H9 (cell line): ENCODE results near the gene APCDD1L. TPM values are rescaled to one million over a fixed set of nuclear protein-coding genes. Genes with fewer than 3 reads are reported as not detected.
A peak's percentile ranks its signal among the peaks of the same experiment; 100 is the strongest.

ENCODE experiments used
- DNase-seq: peaks from one replicate; pipeline ENCODE4 v3.0.0-alpha.2; 2017
- H2AFZ ChIP-seq: one replicate; pipeline ENCODE4 v1.6.1; 2013; ENCODE audit warnings: mild to moderate bottlenecking, low read length, control low read depth, moderate library complexity
- H2AK5ac ChIP-seq: 2 replicates; pipeline ENCODE4 v1.6.1; 2013; ENCODE audit warnings: low read length, control low read depth, mixed read lengths; ENCODE audit not compliant: insufficient read length
- H2BK120ac ChIP-seq: one replicate; pipeline ENCODE4 v1.6.1; 2013; ENCODE audit warnings: low read depth, mild to moderate bottlenecking, low read length, control low read depth, inconsistent platforms; ENCODE audit not compliant: poor library complexity, severe bottlenecking
- H2BK12ac ChIP-seq: 2 replicates; pipeline ENCODE4 v1.6.1; 2013; ENCODE audit warnings: low read length, control low read depth, mixed read lengths, low read depth; ENCODE audit not compliant: insufficient read length
- H2BK15ac ChIP-seq: 2 replicates; pipeline ENCODE4 v1.6.1; 2013; ENCODE audit warnings: low read depth, low read length, control low read depth
- H2BK20ac ChIP-seq: one replicate; pipeline ENCODE4 v1.6.1; 2013; ENCODE audit warnings: low read depth, mild to moderate bottlenecking, low read length, control low read depth, inconsistent platforms; ENCODE audit not compliant: poor library complexity, severe bottlenecking
- H2BK5ac ChIP-seq: 2 replicates; pipeline ENCODE4 v1.6.1; 2013; ENCODE audit warnings: low read length, control low read depth, mixed read lengths; ENCODE audit not compliant: insufficient read length
- H3K14ac ChIP-seq: 2 replicates; pipeline ENCODE4 v1.6.1; 2013; ENCODE audit warnings: low read length, control low read depth; ENCODE audit not compliant: insufficient read depth
- H3K18ac ChIP-seq: 2 replicates; pipeline ENCODE4 v1.6.1; 2013; ENCODE audit warnings: low read depth, mild to moderate bottlenecking, mixed read lengths, low read length, control low read depth; ENCODE audit not compliant: insufficient read length
- H3K23ac ChIP-seq: 2 replicates; pipeline ENCODE4 v1.6.1; 2013; ENCODE audit warnings: low read length, control low read depth, mixed read lengths, low read depth; ENCODE audit not compliant: insufficient read length
- H3K23me2 ChIP-seq: 2 replicates; pipeline ENCODE4 v1.6.1; 2013; ENCODE audit warnings: low read depth, mild to moderate bottlenecking, mixed read lengths, low read length, control low read depth; ENCODE audit not compliant: insufficient read length, poor library complexity, severe bottlenecking
- H3K27ac ChIP-seq: 2 replicates; pipeline ENCODE4 v1.5.1; 2013; ENCODE audit warnings: low read length, control low read depth, mixed read lengths, low read depth; ENCODE audit not compliant: insufficient read length
- H3K27me3 ChIP-seq: 2 replicates; pipeline ENCODE4 v1.6.1; 2013; ENCODE audit warnings: low read length, control low read depth, inconsistent platforms; ENCODE audit not compliant: insufficient read depth
- H3K4ac ChIP-seq: 2 replicates; pipeline ENCODE4 v1.6.1; 2013; ENCODE audit warnings: low read depth, mild to moderate bottlenecking, control low read depth, inconsistent platforms, low read length, moderate library complexity
- H3K4me1 ChIP-seq: 2 replicates; pipeline ENCODE4 v1.6.1; 2013; ENCODE audit warnings: low read length, control low read depth, inconsistent platforms; ENCODE audit not compliant: insufficient read depth
- H3K4me2 ChIP-seq: 2 replicates; pipeline ENCODE4 v1.6.1; 2013; ENCODE audit warnings: low read length, control low read depth, mixed read lengths; ENCODE audit not compliant: insufficient read length, insufficient read depth
- H3K56ac ChIP-seq: 2 replicates; pipeline ENCODE4 v1.6.1; 2013; ENCODE audit warnings: low read depth, mild to moderate bottlenecking, mixed read lengths, low read length, control low read depth; ENCODE audit not compliant: insufficient read length
- H3K79me1 ChIP-seq: 2 replicates; pipeline ENCODE4 v1.6.1; 2013; ENCODE audit warnings: low read depth, mild to moderate bottlenecking, moderate library complexity, low read length, control low read depth, inconsistent platforms; ENCODE audit not compliant: insufficient read depth, poor library complexity, severe bottlenecking
- H3K79me2 ChIP-seq: 2 replicates; pipeline ENCODE4 v1.6.1; 2013; ENCODE audit warnings: low read length, control low read depth, inconsistent platforms; ENCODE audit not compliant: insufficient read depth
- H3K9ac ChIP-seq: 2 replicates; pipeline ENCODE4 v1.6.1; 2013; ENCODE audit warnings: low read length, control low read depth, mixed read lengths; ENCODE audit not compliant: insufficient read length; ENCODE audit errors: extremely low read depth
- H3K9me3 ChIP-seq: one replicate; pipeline ENCODE4 v1.6.1; 2013; ENCODE audit warnings: low read depth, low read length, inconsistent platforms; ENCODE audit not compliant: control insufficient read depth
- H3T11ph ChIP-seq: one replicate; pipeline ENCODE4 v1.6.1; 2013; ENCODE audit warnings: mild to moderate bottlenecking, low read length, control low read depth, inconsistent platforms
- H4K20me1 ChIP-seq: one replicate; pipeline ENCODE4 v1.6.1; 2013; ENCODE audit not compliant: control insufficient read depth, insufficient read length, insufficient read depth
- H4K5ac ChIP-seq: 2 replicates; pipeline ENCODE4 v1.6.1; 2013; ENCODE audit warnings: low read depth, mild to moderate bottlenecking, mixed read lengths, low read length, control low read depth; ENCODE audit not compliant: insufficient read length
- H4K8ac ChIP-seq: replicated peaks from 2 replicates; pipeline ENCODE4 v1.6.1; 2013; ENCODE audit warnings: low read length, control low read depth, mixed read lengths, low read depth; ENCODE audit not compliant: insufficient read length
- H4K91ac ChIP-seq: 2 replicates; pipeline ENCODE4 v1.6.1; 2013; ENCODE audit warnings: low read depth, mild to moderate bottlenecking, moderate library complexity, mixed read lengths, low read length, control low read depth; ENCODE audit not compliant: insufficient read length
- H3K27ac Mint-ChIP-seq, 3 experiments: 2 replicates in 2 of 3; 3 replicates in 1 of 3; pipeline ENCODE4 v1.8.0; 2020 to 2021; ENCODE audit warnings: mixed read lengths in 3 of 3, mild to moderate bottlenecking in 1 of 3, moderate library complexity in 1 of 3
- H3K27me3 Mint-ChIP-seq: 2 replicates; pipeline ENCODE4 v1.8.0; 2021; ENCODE audit warnings: low read depth, mild to moderate bottlenecking, moderate library complexity, mixed read lengths
- H3K36me3 Mint-ChIP-seq, 3 experiments: 2 replicates in 2 of 3; 3 replicates in 1 of 3; pipeline ENCODE4 v1.8.0; 2020 to 2021; ENCODE audit warnings: low read depth in 3 of 3, mixed read lengths in 3 of 3; ENCODE audit not compliant: insufficient read depth in 1 of 3
- H3K4me1 Mint-ChIP-seq, 2 experiments: 2 replicates each; pipeline ENCODE4 v1.8.0; 2020; ENCODE audit warnings: mixed read lengths in 2 of 2
- H3K4me3 Mint-ChIP-seq, 2 experiments: 2 replicates in 1 of 2; 3 replicates in 1 of 2; pipeline ENCODE4 v1.8.0; 2020 to 2021; ENCODE audit warnings: mild to moderate bottlenecking in 2 of 2, mixed read lengths in 2 of 2, moderate library complexity in 1 of 2
- H3K9me3 Mint-ChIP-seq, 2 experiments: 2 replicates in 1 of 2; 3 replicates in 1 of 2; pipeline ENCODE4 v1.8.0; 2020; ENCODE audit warnings: mild to moderate bottlenecking in 2 of 2, mixed read lengths in 2 of 2, moderate library complexity in 1 of 2
- CTCF ChIP-seq: fragments of 200-600 bp; sonication (generic); conservative IDR thresholded peaks from 3 replicates; pipeline ENCODE4 v1.8.0; 2021; ENCODE audit warnings: antibody characterized with exemption, mild to moderate bottlenecking
- WGBS: extraction: QIAGEN DNeasy Blood & Tissue Kit; methylation state at CpG from one replicate; pipeline ENCODE4 v1.1.7; 2013; ENCODE audit warnings: missing lambda C conversion rate, low lambda C conversion rate, mixed read lengths; ENCODE audit not compliant: insufficient read length; ENCODE audit errors: extremely low coverage; 5-methylcytosine and 5-hydroxymethylcytosine counted together
- total RNA-seq: library from RNA; stranded (reverse); gene quantifications from 2 replicates; pipeline ENCODE4 v1.2.1, GENCODE V29; 2021

Gene APCDD1L
- total RNA-seq, 1 experiment from 2014 or later: 0.68 TPM

GRCh38 chr20:58524814-58525213, 9.6 kb upstream of the APCDD1L start:
- Histone ChIP-seq H2AK5ac (no peak overlapping the region), H3K4me1 (peaks cover 7% of the 10 kb centered on the region; the same call in 1 of the 2 replicates), H3T11ph (no peak overlapping the region), H3K14ac (no peak overlapping the region), H3K79me1 (no peaks in the 10 kb centered on the region), H4K20me1 (no peaks in the 10 kb centered on the region), H3K27me3 (no peaks in the 10 kb centered on the region), H2AFZ (no peak overlapping the region), H3K4me2 (no peak overlapping the region), H3K18ac (no peak overlapping the region), H3K4ac (no peak overlapping the region), H3K23me2 (no peaks in the 10 kb centered on the region), H4K5ac (no peak overlapping the region), H3K9me3 (peaks cover 10% of the 10 kb centered on the region), H2BK5ac (no peak overlapping the region), H2BK120ac (no peak overlapping the region), H2BK12ac (no peak overlapping the region), H3K79me2 (no peaks in the 10 kb centered on the region), H4K8ac (no peak overlapping the region), H2BK20ac (no peak overlapping the region), H3K27ac (no peak overlapping the region), H3K9ac (no peak overlapping the region), H3K23ac (no peak overlapping the region), H2BK15ac (no peak overlapping the region), H3K56ac (no peak overlapping the region), H4K91ac (no peak overlapping the region)
- Mint-ChIP-seq H3K27ac (no peak overlapping the region; a peak in 1 of 7 replicates), H3K36me3 (peaks cover 24 to 44% (median 29%) of the 10 kb centered on the region in 3 experiments), H3K27me3 (peaks cover 19% of the 10 kb centered on the region), H3K4me1 (peaks cover 16 to 25% of the 10 kb centered on the region in 2 experiments), H3K9me3 (peaks cover 36 to 55% of the 10 kb centered on the region in 2 experiments), H3K4me3 (no peak overlapping the region)
- no peak for TF ChIP-seq CTCF
- DNase-seq: peak; percentile 8
- WGBS: no CpG with 5 or more reads among the region's 7 CpGs
